ENCODE measurements around the gene NID1.
"Not testable (repeated sequence)": the region's sequence is repeated elsewhere in the genome, so short reads cannot be mapped to it uniquely, and the experiment has no call there.

NID1 gene

DNA sequence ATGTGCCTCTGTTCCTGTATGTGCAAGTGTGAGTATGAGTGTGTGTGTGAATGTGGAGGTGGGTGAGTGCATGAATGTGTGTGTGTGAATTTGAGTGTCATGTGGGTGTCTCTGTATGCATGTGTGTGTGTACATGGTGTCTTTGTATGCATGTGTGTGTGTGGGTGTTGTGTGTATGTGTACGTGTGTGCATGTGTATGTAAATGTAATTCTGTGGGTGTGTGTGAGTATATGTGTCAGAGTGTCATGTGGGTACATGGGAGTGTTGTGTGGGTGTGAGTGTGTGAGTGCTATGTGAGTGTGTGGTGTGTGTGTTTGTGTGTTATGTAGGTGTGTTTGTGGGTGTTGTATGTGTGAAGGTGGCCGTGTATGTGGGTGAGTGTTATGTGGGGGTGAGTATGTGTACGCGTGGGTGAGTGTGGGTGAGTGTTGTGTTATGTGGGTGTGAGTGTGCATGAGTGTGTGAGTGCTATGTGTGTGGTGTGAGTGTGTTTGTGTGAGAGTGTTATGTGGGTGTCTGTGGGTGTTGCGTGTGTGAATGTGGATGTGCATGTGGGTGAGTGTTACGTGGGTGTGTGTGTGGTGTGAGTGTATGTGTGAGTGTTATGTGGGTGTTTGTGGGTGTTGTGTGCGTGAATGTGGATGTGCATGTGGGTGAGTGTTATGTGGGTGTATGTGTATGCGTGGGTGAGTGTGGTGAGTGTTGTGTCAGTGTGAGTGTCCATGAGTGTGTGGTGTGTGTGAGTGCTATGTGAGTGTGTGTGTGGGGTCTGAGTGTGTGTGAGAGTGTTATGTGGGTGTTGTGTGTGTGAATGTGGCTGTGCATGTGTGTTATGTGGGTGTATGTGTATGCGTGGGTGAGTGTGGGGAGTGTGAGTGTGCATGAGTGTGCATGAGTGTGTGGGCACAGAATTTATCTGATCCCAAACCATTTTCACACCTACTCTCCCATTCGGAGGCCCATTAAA, 36.6 kb upstream of the NID1 start:
- Mint-ChIP-seq H3K27ac (ENCODE audit: low read depth) (no peak overlapping the region), H3K4me3 (no peak overlapping the region), H3K36me3 (ENCODE audit: insufficient read depth) (peaks cover 6% of the 10 kb centered on the region), H3K9me3 (no peaks in the 10 kb centered on the region), H3K4me1 (no peaks in the 10 kb centered on the region), H3K27me3 (no peaks in the 10 kb centered on the region)
- ATAC-seq (replicated peaks; ENCODE audit: extremely low read depth, poor library complexity, severe bottlenecking) (no peak), DNase-seq (ENCODE audit: low spot score in 2 of 2) (no peak)

DNA sequence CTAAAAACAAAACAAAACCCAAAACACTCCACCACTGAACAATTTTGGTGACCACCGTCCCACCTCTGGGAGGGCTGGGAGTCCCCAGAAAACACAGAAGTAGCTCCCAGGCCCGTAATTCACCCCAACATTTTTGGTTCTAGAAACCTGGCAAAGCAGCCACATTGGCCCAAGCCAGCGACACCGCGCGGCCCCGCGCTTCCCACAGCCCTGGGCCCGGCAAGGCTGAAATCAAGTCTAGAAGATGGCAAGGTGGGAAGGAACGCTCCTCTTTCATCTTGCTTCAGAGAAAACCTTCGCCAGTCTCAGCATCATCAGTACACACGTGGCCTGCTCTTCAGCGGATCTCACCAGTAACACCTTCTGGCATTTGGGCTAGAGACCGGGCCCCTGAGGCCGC, 35.9 kb upstream of the NID1 start:
- H3K4me3 Mint-ChIP-seq: no peak overlapping the region
- ATAC-seq (replicated peaks; ENCODE audit: extremely low read depth, poor library complexity, severe bottlenecking) (no peak), DNase-seq (ENCODE audit: low spot score in 2 of 2) (no peak)
- H3K36me3 Mint-ChIP-seq (ENCODE audit: insufficient read depth): peaks cover 6% of the 10 kb centered on the region
- H3K27me3 Mint-ChIP-seq: peaks cover 5% of the 10 kb centered on the region
- H3K27ac Mint-ChIP-seq (ENCODE audit: low read depth): no peak overlapping the region
- H3K4me1 Mint-ChIP-seq: no peaks in the 10 kb centered on the region
- H3K9me3 Mint-ChIP-seq: no peaks in the 10 kb centered on the region

GRCh38 chr1:236099355-236099974, 34.6 kb upstream of the NID1 start:
- ATAC-seq (replicated peaks; ENCODE audit: extremely low read depth, poor library complexity, severe bottlenecking): no peak
- no peak for DNase-seq (ENCODE audit: low spot score in 2 of 2)

DNA sequence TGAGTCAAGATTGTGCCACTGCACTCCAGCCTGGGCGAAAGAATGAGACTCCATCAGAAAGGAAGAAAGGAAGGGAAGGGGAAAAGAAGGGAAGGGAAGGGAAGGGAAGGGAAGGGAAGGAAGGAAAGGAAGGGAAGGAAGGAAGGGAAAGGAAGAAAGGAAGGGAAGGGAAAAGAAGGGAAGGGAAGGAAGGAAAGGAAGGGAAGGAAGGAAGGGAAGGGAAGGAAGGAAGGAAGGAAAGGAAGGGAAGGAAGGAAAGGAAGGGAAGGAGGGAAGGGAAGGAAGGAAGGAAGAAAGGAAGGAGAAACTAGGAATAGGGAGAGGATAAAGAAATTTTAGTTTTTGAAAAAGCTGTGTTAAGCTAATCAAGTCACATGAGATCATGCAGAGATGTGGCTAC, 33.4 kb upstream of the NID1 start:
- Mint-ChIP-seq H3K4me1 (no peaks in the 10 kb centered on the region), H3K9me3 (no peaks in the 10 kb centered on the region), H3K4me3 (no peak overlapping the region), H3K27me3 (peaks cover 30% of the 10 kb centered on the region), H3K27ac (ENCODE audit: low read depth) (no peak overlapping the region), H3K36me3 (ENCODE audit: insufficient read depth) (peaks cover 6% of the 10 kb centered on the region)
- DNase-seq (ENCODE audit: low spot score in 2 of 2) (no peak), ATAC-seq (replicated peaks; ENCODE audit: extremely low read depth, poor library complexity, severe bottlenecking) (no peak)

More at GRCh38 chr1:236099355-236099974, 34.6 kb upstream of the NID1 start:
- Mint-ChIP-seq H3K36me3 (ENCODE audit: insufficient read depth) (peaks cover 6% of the 10 kb centered on the region), H3K4me3 (no peak overlapping the region), H3K27ac (ENCODE audit: low read depth) (no peak overlapping the region), H3K4me1 (no peaks in the 10 kb centered on the region), H3K27me3 (peaks cover 18% of the 10 kb centered on the region), H3K9me3 (no peaks in the 10 kb centered on the region)

GRCh38 chr1:236096660-236097482, 32.0 kb upstream of the NID1 start:
- not testable (repeated sequence) for H3K4me1 Mint-ChIP-seq; H3K4me3 Mint-ChIP-seq; H3K36me3 Mint-ChIP-seq (ENCODE audit: insufficient read depth); H3K9me3 Mint-ChIP-seq
- DNase-seq (ENCODE audit: low spot score in 2 of 2) (peak; percentile 68 to 87), ATAC-seq (replicated peaks; ENCODE audit: extremely low read depth, poor library complexity, severe bottlenecking) (peak; percentile 85)
- Mint-ChIP-seq H3K27ac (ENCODE audit: low read depth) (peak overlapping the region; percentile 47), H3K27me3 (peaks cover 33% of the 10 kb centered on the region)

DNA sequence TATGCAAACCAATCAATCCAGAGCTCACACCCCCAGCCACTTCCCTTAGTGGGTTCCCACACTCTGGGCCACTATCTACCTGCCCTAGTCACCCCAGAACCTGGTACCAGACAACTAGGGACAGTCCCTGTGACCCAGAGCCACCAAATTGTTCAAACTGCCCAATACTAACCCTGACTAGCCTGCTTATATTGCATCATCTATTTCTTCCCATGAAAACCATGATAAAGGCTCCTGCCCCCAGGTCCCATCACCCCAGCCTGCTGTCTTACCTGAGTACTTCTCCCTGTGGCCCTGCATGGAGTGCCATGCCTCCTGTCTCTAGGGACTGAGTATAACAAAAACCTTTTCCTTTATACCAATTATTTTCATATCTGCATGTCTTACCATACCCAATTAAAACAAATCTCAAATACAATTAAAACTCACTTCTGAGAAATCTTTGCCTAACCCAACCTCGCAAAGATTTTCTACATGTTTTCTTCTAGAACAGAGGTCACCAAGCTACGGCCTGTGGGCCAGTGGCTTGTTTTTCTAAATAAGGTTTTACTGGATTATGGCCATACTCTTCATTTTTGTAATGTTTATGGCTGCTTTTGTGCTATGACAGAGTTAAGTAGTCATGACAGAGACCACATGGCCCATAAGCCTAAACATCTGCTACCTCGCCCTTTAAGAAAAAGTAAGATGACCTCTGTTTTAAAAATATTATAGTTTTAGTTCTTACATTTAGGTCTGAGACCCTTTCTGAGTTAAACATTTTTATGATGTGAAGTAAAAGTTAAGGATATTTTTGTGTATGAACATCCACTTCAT, 31.0 kb upstream of the NID1 start:
- peaks cover 6% of the 10 kb centered on the region for H3K36me3 Mint-ChIP-seq (ENCODE audit: insufficient read depth)
- H3K27ac Mint-ChIP-seq (ENCODE audit: low read depth): no peak overlapping the region

DNA sequence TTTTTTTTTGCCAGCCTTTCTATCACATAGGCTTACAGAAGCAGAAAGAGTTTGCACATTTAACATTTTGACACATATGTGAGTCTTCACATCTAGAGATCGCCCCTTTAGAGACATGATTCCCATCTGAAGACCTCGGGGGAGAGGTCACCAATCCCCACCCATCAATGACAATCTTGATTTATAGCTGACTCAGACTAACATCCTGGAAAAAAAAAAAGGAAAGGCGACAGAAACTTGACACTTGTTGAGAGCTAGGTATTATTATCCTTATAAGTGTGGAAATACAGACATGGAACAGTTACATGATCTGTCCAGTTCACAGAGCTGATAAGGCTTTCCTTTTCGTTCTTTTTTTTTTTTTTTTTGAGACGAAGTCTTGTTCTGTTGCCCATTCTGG, 28.0 kb upstream of the NID1 start:
- Mint-ChIP-seq H3K27ac (ENCODE audit: low read depth) (no peak overlapping the region), H3K27me3 (peaks cover 33% of the 10 kb centered on the region), H3K4me1 (no peaks in the 10 kb centered on the region), H3K4me3 (no peak overlapping the region), H3K36me3 (ENCODE audit: insufficient read depth) (peaks cover 6% of the 10 kb centered on the region), H3K9me3 (no peaks in the 10 kb centered on the region)
- DNase-seq (ENCODE audit: low spot score in 2 of 2) (no peak), ATAC-seq (replicated peaks; ENCODE audit: extremely low read depth, poor library complexity, severe bottlenecking) (no peak)

More for the DNA sequence above, 31.0 kb upstream of the NID1 start:
- peaks cover 33% of the 10 kb centered on the region for H3K27me3 Mint-ChIP-seq
- ATAC-seq (replicated peaks; ENCODE audit: extremely low read depth, poor library complexity, severe bottlenecking): no peak
- no peak for DNase-seq (ENCODE audit: low spot score in 2 of 2)
- no peaks in the 10 kb centered on the region for H3K4me1 Mint-ChIP-seq
- no peak overlapping the region for H3K4me3 Mint-ChIP-seq
- H3K9me3 Mint-ChIP-seq: no peaks in the 10 kb centered on the region

GRCh38 chr1:236091933-236092318, 27.0 kb upstream of the NID1 start:
- H3K27me3 Mint-ChIP-seq: peaks cover 33% of the 10 kb centered on the region

DNA sequence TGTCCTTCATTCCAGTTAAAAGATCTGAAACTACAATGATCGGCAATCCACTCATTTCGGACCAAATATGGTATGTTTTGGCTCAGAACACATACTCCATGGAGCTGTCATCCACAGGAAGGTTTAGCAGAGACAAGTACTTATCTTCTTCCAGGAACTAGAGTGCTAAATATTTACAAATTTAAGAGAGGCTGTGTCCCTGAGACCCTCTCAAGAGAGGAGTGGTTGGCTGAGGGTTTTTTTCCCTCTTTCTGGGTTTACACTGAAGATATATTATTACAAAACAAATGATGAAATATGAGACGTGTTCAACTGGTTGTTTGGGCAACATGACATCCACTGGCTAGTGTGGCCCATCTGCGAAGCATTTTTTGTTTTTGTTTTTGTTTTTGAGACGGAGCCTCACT, 25.9 kb upstream of the NID1 start:
- no peak for ATAC-seq (replicated peaks; ENCODE audit: extremely low read depth, poor library complexity, severe bottlenecking)

More at GRCh38 chr1:236091933-236092318, 27.0 kb upstream of the NID1 start:
- Mint-ChIP-seq H3K27ac (ENCODE audit: low read depth) (no peak overlapping the region), H3K4me1 (no peaks in the 10 kb centered on the region), H3K36me3 (ENCODE audit: insufficient read depth) (peaks cover 2% of the 10 kb centered on the region), H3K4me3 (no peak overlapping the region), H3K9me3 (no peaks in the 10 kb centered on the region)
- no peak for DNase-seq (ENCODE audit: low spot score in 2 of 2)
- no peak for ATAC-seq (replicated peaks; ENCODE audit: extremely low read depth, poor library complexity, severe bottlenecking)

DNA sequence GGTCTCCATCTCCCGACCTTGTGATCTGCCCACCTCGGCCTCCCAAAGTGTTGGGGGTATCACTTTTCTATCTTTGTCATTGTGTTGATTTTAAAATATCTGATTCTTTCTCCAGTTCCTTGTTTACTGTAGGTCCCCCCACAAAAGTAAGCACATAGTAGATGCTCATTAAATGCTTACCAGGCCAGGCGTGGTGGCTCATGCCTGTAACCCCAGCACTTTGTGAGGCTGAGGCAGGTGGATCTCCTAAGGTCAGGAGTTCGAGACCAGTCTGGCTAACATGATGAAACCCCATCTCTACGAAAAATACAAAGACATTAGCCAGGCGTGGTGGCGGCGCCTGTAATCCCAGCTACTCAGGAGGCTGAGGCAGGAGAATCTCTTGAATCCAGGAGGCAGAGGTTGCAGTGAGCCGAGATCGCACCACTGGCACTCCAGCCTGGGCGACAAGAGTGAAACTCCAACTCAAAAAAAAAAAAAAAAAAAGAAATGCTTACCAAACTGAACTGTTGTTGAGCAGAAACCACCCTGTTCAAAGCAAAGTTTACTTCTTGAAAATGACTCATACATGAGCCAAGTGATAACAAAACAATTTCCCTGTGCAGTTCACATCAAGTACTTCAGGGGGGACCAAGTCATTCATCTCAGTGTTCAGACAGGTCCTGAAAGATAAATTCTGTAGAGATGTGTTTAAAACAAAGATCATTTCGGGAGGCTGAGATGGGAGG, 24.3 kb upstream of the NID1 start:
- Mint-ChIP-seq H3K9me3 (no peaks in the 10 kb centered on the region), H3K27me3 (peaks cover 12% of the 10 kb centered on the region), H3K4me1 (no peaks in the 10 kb centered on the region), H3K4me3 (no peak overlapping the region), H3K27ac (ENCODE audit: low read depth) (no peak overlapping the region), H3K36me3 (ENCODE audit: insufficient read depth) (no peaks in the 10 kb centered on the region)
- DNase-seq (ENCODE audit: low spot score in 2 of 2) (no peak), ATAC-seq (replicated peaks; ENCODE audit: extremely low read depth, poor library complexity, severe bottlenecking) (no peak)

More for the DNA sequence above, 25.9 kb upstream of the NID1 start:
- Mint-ChIP-seq H3K36me3 (ENCODE audit: insufficient read depth) (no peaks in the 10 kb centered on the region), H3K27me3 (peaks cover 28% of the 10 kb centered on the region), H3K9me3 (no peaks in the 10 kb centered on the region), H3K4me3 (no peak overlapping the region), H3K27ac (ENCODE audit: low read depth) (no peak overlapping the region), H3K4me1 (no peaks in the 10 kb centered on the region)
- DNase-seq (ENCODE audit: low spot score in 2 of 2): no peak

DNA sequence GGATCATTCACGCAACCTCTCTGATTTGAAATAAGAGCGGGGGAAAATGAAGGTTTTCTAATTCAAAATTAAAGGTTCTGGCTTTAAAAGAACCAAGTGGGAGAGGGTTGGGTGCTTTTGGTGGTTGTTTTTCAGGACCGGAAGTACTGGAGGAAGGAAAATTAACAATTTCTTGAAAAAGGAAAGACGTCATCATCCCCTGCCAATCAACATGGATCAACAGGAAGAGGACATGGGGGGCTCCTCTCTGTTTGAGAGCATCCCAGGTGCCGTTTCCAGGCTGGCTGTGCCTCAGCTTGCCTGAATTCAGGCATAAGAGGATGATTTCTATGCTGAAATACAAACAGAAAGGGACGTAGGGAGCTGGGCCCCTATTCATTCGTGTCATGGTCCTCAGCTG, 21.6 kb upstream of the NID1 start:
- Mint-ChIP-seq H3K9me3 (no peaks in the 10 kb centered on the region), H3K4me3 (no peak overlapping the region), H3K36me3 (ENCODE audit: insufficient read depth) (no peaks in the 10 kb centered on the region), H3K4me1 (no peaks in the 10 kb centered on the region), H3K27me3 (no peaks in the 10 kb centered on the region), H3K27ac (ENCODE audit: low read depth) (no peak overlapping the region)
- DNase-seq (ENCODE audit: low spot score in 2 of 2): no peak
- no peak for ATAC-seq (replicated peaks; ENCODE audit: extremely low read depth, poor library complexity, severe bottlenecking)

Measured in central memory CD8-positive, alpha-beta T cell (primary cell).